GM18868 (cell line): ENCODE results near the gene KCNE2.
"Not testable (repeated sequence)": the region's sequence is repeated elsewhere in the genome, so short reads cannot be mapped to it uniquely, and the experiment has no call there.

Source experiments
- ATAC-seq: cut with Tn5 transposase; IDR thresholded peaks from one replicate; pipeline ENCODE4 v1.9.1; 2021; ENCODE audit warnings: mild to moderate bottlenecking, moderate library complexity; ENCODE audit not compliant: unreplicated experiment

Gene KCNE2

GRCh38 chr21:34405686-34406085 lies 41.9 kb downstream of the KCNE2 start:
- not testable (repeated sequence) for ATAC-seq

- not testable (repeated sequence) for ATAC-seq
Observed at GRCh38 chr21:34406102-34406501, 42.3 kb downstream of the KCNE2 start.

GRCh38 chr21:34406676-34407075 lies 42.9 kb downstream of the KCNE2 start:
- ATAC-seq, result not testable (repeated sequence)

- not testable (repeated sequence) for ATAC-seq
Observed at GRCh38 chr21:34407294-34407693, 43.5 kb downstream of the KCNE2 start.

GRCh38 chr21:34417448-34418077 lies 53.8 kb downstream of the KCNE2 start:
- ATAC-seq, result not testable (repeated sequence)
